ENCODE results near the gene GOLGA6D. TPM values are rescaled to one million over a fixed set of nuclear protein-coding genes. Genes with fewer than 3 reads are reported as not detected.

Gene GOLGA6D
- total and polyA plus RNA-seq, 2 of the 8 experiments (the other 6 are each of a cell fraction or from before 2014, with no cell fraction given) = 0.27 to 0.69 TPM

- POLR2A ChIA-PET (ENCODE audit: partially characterized antibody) = interaction anchor here (0.6 kb wide), 1 partner anchor 91 kb away, joined by 3 read pairs; no protein-coding TSS in a partner anchor
- WGBS, 2 experiments (ENCODE audit: extremely low coverage in 1 of 2, insufficient coverage in 1 of 2, insufficient read length in 1 of 2, insufficient replicate concordance in 2 of 2, low coverage in 1 of 2, low lambda C conversion rate in 2 of 2, missing lambda C conversion rate in 1 of 2) = 90% methylated on average over 3 of the region's 3 CpGs; no CpG with 5 or more reads in 1 of the 2 experiments
Measured at GRCh38 chr15:75306188-75306587, 23.6 kb downstream of the GOLGA6D start.

More at GRCh38 chr15:75306188-75306587, 23.6 kb downstream of the GOLGA6D start:
- Histone ChIP-seq H3K79me2 (ENCODE audit: control insufficient read depth in 1 of 2, insufficient read depth in 2 of 2, low read length in 2 of 2) (no peaks in the 10 kb centered on the region), H4K5ac (ENCODE audit: insufficient read length, low read depth, low read length) (no peak overlapping the region), H3K4me3 (ENCODE audit: extremely low read depth in 1 of 4, insufficient read depth in 2 of 4, low read depth in 3 of 4, low read length in 4 of 4) (no peak overlapping the region), H3K4me1 (replicated peaks in 1 of 4; ENCODE audit: control insufficient read depth in 3 of 4, insufficient read depth in 4 of 4, low read length in 3 of 4) (no peaks in the 10 kb centered on the region), H3K9me3 (ENCODE audit: insufficient read depth in 2 of 2, low read depth in 1 of 2, low read length in 1 of 2) (no peaks in the 10 kb centered on the region), H2BK15ac (ENCODE audit: low read length) (no peak overlapping the region), H2AFZ (ENCODE audit: low read length) (no peak overlapping the region), H3K27me3 (replicated peaks in 1 of 4; ENCODE audit: control insufficient read depth in 3 of 4, extremely low read depth in 1 of 4, insufficient read depth in 3 of 4, low read length in 3 of 4) (no peaks in the 10 kb centered on the region), H4K8ac (ENCODE audit: extremely low read depth, insufficient read depth, low read length) (no peak overlapping the region), H2AK5ac (ENCODE audit: low read depth, low read length) (no peak overlapping the region), H3K14ac (ENCODE audit: insufficient read length) (no peak overlapping the region), H3K79me1 (ENCODE audit: low read depth, low read length) (no peaks in the 10 kb centered on the region), H3K36me3 (ENCODE audit: control insufficient read depth in 2 of 4, insufficient read depth in 4 of 4, low read length in 3 of 4) (no peaks in the 10 kb centered on the region), H2BK120ac (replicated peaks; ENCODE audit: low read depth, low read length) (no peak overlapping the region), H3K23ac (ENCODE audit: insufficient read length) (no peak overlapping the region), H2BK20ac (ENCODE audit: low read length) (no peak overlapping the region), H4K91ac (replicated peaks; ENCODE audit: insufficient read length, low read length) (no peak overlapping the region), H3K4me2 (ENCODE audit: insufficient read depth in 1 of 2, low read depth in 2 of 2, low read length in 2 of 2) (no peak overlapping the region), H2BK5ac (ENCODE audit: low read depth, low read length) (no peak overlapping the region), H3K18ac (ENCODE audit: extremely low read depth, low read length) (no peak overlapping the region), H4K20me1 (replicated peaks in 1 of 2; ENCODE audit: control insufficient read depth in 1 of 2, insufficient read depth in 2 of 2, low read length in 2 of 2) (no peaks in the 10 kb centered on the region), H2BK12ac (ENCODE audit: low read depth, low read length) (no peak overlapping the region), H3K27ac (ENCODE audit: low read depth, low read length) (no peak overlapping the region), H3K56ac (replicated peaks; ENCODE audit: insufficient read length, low read depth, low read length) (no peak overlapping the region), H3K23me2 (ENCODE audit: low read depth, low read length) (no peaks in the 10 kb centered on the region), H3K4ac (replicated peaks; ENCODE audit: insufficient read length, low read depth, low read length) (no peak overlapping the region), H3K9ac (replicated peaks in 1 of 4; ENCODE audit: extremely low read depth in 1 of 4, low read depth in 3 of 4, low read length in 3 of 4) (no peak overlapping the region)
- FAIRE-seq = no peak
- CTCF ChIA-PET (ENCODE audit: partially characterized antibody) = interaction anchor here (0.7 to 3.4 kb wide), 7 partner anchors 31 to 276 kb away, joined by 3 to 35 read pairs (median 3); no protein-coding TSS in a partner anchor
- no peak for TF ChIP-seq CBX5 (IDR thresholded peaks at IDR 0.05; ENCODE audit: low read depth, low read length)
- TF ChIP-seq CBX8 (IDR thresholded peaks at IDR 0.05; ENCODE audit: borderline replicate concordance, low read depth, low read length) = no peak
- TF ChIP-seq SIRT6 (IDR thresholded peaks at IDR 0.05; ENCODE audit: low read length) = no peak
- TF ChIP-seq, protein P1, sequence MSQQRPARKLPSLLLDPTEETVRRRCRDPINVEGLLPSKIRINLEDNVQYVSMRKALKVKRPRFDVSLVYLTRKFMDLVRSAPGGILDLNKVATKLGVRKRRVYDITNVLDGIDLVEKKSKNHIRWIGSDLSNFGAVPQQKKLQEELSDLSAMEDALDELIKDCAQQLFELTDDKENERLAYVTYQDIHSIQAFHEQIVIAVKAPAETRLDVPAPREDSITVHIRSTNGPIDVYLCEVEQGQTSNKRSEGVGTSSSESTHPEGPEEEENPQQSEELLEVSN (IDR thresholded peaks at IDR 0.05) = no peak
- no peak for TF ChIP-seq ATF3 (IDR thresholded peaks at IDR 0.05; ENCODE audit: insufficient read depth, low read depth, low read length)
- no peak for TF ChIP-seq EZH2 (IDR thresholded peaks at IDR 0.05; ENCODE audit: low read depth, low read length, severe bottlenecking)
- no peak for TF ChIP-seq TAF1 (IDR thresholded peaks at IDR 0.05; ENCODE audit: low read depth, low read length)
- TF ChIP-seq KDM4A (IDR thresholded peaks at IDR 0.05; ENCODE audit: low read depth, low read length, severe bottlenecking) = no peak
- TF ChIP-seq HDAC6 (IDR thresholded peaks at IDR 0.05; ENCODE audit: low read depth, low read length) = no peak
- TF ChIP-seq RXRA (IDR thresholded peaks at IDR 0.05; ENCODE audit: insufficient read depth, low read depth, low read length) = no peak
- no peak for TF ChIP-seq PHF8 (conservative IDR thresholded peaks at IDR 0.05; ENCODE audit: low read depth, low read length)
- TF ChIP-seq NANOG (IDR thresholded peaks at IDR 0.05; ENCODE audit: insufficient read depth, low read depth, low read length, poor library complexity, severe bottlenecking) = no peak
- no peak for TF ChIP-seq POLR2A (IDR thresholded peaks at IDR 0.05; ENCODE audit: control extremely low read depth in 1 of 2, low read depth in 2 of 2, low read length in 2 of 2)
- no peak for TF ChIP-seq ASH2L (IDR thresholded peaks at IDR 0.05; ENCODE audit: low read length)
- no peak for DNase-seq (ENCODE audit: low read depth in 1 of 2, low spot score in 2 of 2)

Data from H1 (cell line).